Measurements from ENCODE around the gene SOCS3.
A peak's percentile ranks its signal among the peaks of the same experiment; 100 is the strongest.

SOCS3 gene

GRCh38 chr17:78394209-78394608 lies 34.3 kb upstream of the SOCS3 start:
- Histone ChIP-seq H4K20me1 (ENCODE audit: insufficient read depth, low read length) (peaks cover 91% of the 10 kb centered on the region), H3K27ac (ENCODE audit: low read length) (no peak overlapping the region), H3K4me3 (ENCODE audit: low read length) (no peak overlapping the region), H3K9ac (ENCODE audit: low read length) (no peak overlapping the region), H3K36me3 (replicated peaks; ENCODE audit: low read depth, low read length) (peaks cover 64% of the 10 kb centered on the region), H3K27me3 (ENCODE audit: low read depth, low read length) (no peaks in the 10 kb centered on the region), H3K9me3 (ENCODE audit: insufficient read depth, low read length) (no peaks in the 10 kb centered on the region), H2AFZ (ENCODE audit: low read depth, low read length) (no peak overlapping the region), H3K4me2 (ENCODE audit: low read length) (no peak overlapping the region), H3K4me1 (ENCODE audit: low read length) (peaks cover 38% of the 10 kb centered on the region), H3K79me2 (ENCODE audit: low read length) (peaks cover 98% of the 10 kb centered on the region)
- TF ChIP-seq, protein P1, sequence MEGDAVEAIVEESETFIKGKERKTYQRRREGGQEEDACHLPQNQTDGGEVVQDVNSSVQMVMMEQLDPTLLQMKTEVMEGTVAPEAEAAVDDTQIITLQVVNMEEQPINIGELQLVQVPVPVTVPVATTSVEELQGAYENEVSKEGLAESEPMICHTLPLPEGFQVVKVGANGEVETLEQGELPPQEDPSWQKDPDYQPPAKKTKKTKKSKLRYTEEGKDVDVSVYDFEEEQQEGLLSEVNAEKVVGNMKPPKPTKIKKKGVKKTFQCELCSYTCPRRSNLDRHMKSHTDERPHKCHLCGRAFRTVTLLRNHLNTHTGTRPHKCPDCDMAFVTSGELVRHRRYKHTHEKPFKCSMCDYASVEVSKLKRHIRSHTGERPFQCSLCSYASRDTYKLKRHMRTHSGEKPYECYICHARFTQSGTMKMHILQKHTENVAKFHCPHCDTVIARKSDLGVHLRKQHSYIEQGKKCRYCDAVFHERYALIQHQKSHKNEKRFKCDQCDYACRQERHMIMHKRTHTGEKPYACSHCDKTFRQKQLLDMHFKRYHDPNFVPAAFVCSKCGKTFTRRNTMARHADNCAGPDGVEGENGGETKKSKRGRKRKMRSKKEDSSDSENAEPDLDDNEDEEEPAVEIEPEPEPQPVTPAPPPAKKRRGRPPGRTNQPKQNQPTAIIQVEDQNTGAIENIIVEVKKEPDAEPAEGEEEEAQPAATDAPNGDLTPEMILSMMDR (IDR thresholded peaks at IDR 0.05; ENCODE audit: low read depth, low read length) = no peak
- no peak for TF ChIP-seq EZH2phosphoT487 (IDR thresholded peaks at IDR 0.05; ENCODE audit: low read depth)

DNA sequence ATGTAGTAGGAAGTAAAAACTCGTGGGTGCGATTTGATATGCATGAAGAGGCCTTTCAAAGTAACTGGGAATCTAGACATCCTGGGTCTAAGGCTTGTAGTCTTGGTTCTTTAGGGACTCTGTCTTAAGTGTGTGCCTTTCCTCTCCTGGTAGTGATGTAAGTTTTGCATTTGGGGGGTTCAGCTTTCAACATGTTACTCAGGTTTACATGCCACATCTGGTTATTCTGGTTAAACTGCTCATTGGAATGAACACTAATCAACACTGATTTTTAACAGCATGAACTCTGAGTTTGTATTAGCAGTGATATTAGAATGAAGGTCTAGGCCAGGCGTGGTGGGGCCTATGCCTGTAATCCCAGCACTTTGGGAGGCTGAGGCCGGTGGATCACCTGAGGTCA lies 33.7 kb upstream of the SOCS3 start:
- H3K36me3 ChIP-seq (replicated peaks; ENCODE audit: low read depth, low read length) = peaks cover 57% of the 10 kb centered on the region
- H3K79me2 ChIP-seq (ENCODE audit: low read length) = peaks cover 100% of the 10 kb centered on the region
- no peak overlapping the region for H2AFZ ChIP-seq (ENCODE audit: low read depth, low read length)
- TF ChIP-seq, protein P1 (IDR thresholded peaks at IDR 0.05; ENCODE audit: low read depth, low read length) = no peak
- H3K4me3 ChIP-seq (ENCODE audit: low read length) = no peak overlapping the region
- H3K9me3 ChIP-seq (ENCODE audit: insufficient read depth, low read length) = no peaks in the 10 kb centered on the region
- H4K20me1 ChIP-seq (ENCODE audit: insufficient read depth, low read length) = peaks cover 91% of the 10 kb centered on the region
- H3K4me1 ChIP-seq (ENCODE audit: low read length) = peaks cover 44% of the 10 kb centered on the region
- H3K27ac ChIP-seq (ENCODE audit: low read length) = peak overlapping the region; percentile 48
- peak overlapping the region; percentile 11 for H3K4me2 ChIP-seq (ENCODE audit: low read length)
- no peak overlapping the region for H3K9ac ChIP-seq (ENCODE audit: low read length)
- H3K27me3 ChIP-seq (ENCODE audit: low read depth, low read length) = no peaks in the 10 kb centered on the region

- Histone ChIP-seq H3K4me2 (ENCODE audit: low read length) (no peak overlapping the region), H3K27me3 (ENCODE audit: low read depth, low read length) (no peaks in the 10 kb centered on the region), H3K4me1 (ENCODE audit: low read length) (peaks cover 56% of the 10 kb centered on the region), H3K79me2 (ENCODE audit: low read length) (peaks cover 100% of the 10 kb centered on the region), H2AFZ (ENCODE audit: low read depth, low read length) (no peak overlapping the region), H4K20me1 (ENCODE audit: insufficient read depth, low read length) (peaks cover 88% of the 10 kb centered on the region), H3K36me3 (replicated peaks; ENCODE audit: low read depth, low read length) (peaks cover 47% of the 10 kb centered on the region), H3K27ac (ENCODE audit: low read length) (peak overlapping the region; percentile 39), H3K4me3 (ENCODE audit: low read length) (no peak overlapping the region), H3K9ac (ENCODE audit: low read length) (no peak overlapping the region), H3K9me3 (ENCODE audit: insufficient read depth, low read length) (no peaks in the 10 kb centered on the region)
- TF ChIP-seq, protein P1 (IDR thresholded peaks at IDR 0.05; ENCODE audit: low read depth, low read length) = no peak
- TF ChIP-seq EZH2phosphoT487 (IDR thresholded peaks at IDR 0.05; ENCODE audit: low read depth) = no peak
Observed at GRCh38 chr17:78392295-78392694, 32.4 kb upstream of the SOCS3 start.

DNA sequence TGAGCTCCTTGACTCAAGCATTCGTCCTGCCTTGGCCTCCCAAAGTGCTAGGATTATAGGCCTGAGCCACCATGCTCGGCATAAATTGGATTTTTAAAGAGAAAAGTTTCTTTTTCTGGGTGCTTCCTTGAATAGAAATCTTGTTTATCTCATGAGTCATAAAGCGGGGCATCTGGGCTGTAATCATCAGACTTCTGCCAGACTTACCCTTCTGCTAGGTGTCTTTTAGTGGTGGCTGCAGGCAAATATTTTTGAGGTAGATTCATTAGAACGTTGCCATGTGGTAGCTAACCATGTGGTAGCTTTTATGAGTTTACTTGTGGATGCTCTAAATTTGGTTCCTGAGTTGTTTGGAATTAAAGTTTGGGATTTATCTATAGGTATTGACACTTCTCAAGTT lies 32.0 kb upstream of the SOCS3 start:
- peaks cover 42% of the 10 kb centered on the region for H3K36me3 ChIP-seq (replicated peaks; ENCODE audit: low read depth, low read length)
- H3K27me3 ChIP-seq (ENCODE audit: low read depth, low read length) = no peaks in the 10 kb centered on the region
- no peak overlapping the region for H3K4me3 ChIP-seq (ENCODE audit: low read length)
- peaks cover 100% of the 10 kb centered on the region for H3K79me2 ChIP-seq (ENCODE audit: low read length)
- peak overlapping the region; percentile 12; the same call in 1 of the 2 replicates for H3K9ac ChIP-seq (ENCODE audit: low read length)
- H4K20me1 ChIP-seq (ENCODE audit: insufficient read depth, low read length) = peaks cover 86% of the 10 kb centered on the region
- no peak for TF ChIP-seq EZH2phosphoT487 (IDR thresholded peaks at IDR 0.05; ENCODE audit: low read depth)
- TF ChIP-seq, protein P1 (IDR thresholded peaks at IDR 0.05; ENCODE audit: low read depth, low read length) = no peak
- H3K9me3 ChIP-seq (ENCODE audit: insufficient read depth, low read length) = no peaks in the 10 kb centered on the region
- no peak overlapping the region for H2AFZ ChIP-seq (ENCODE audit: low read depth, low read length)
- H3K4me1 ChIP-seq (ENCODE audit: low read length) = peaks cover 61% of the 10 kb centered on the region
- H3K4me2 ChIP-seq (ENCODE audit: low read length) = peak overlapping the region; percentile 24
- H3K27ac ChIP-seq (ENCODE audit: low read length) = peak overlapping the region; percentile 39
